Uterus (tissue), 4 donors: ENCODE data around the gene SAP25. TPM values are rescaled to one million over a fixed set of nuclear protein-coding genes. Genes with fewer than 3 reads are reported as not detected.
"Not testable (repeated sequence)": the region's sequence is repeated elsewhere in the genome, so short reads cannot be mapped to it uniquely, and the experiment has no call there.

ENCODE experiments used
- DNase-seq, 2 donors: peaks; one replicate each; pipeline ENCODE4 v3.0.0-alpha.2; 2019 to 2020
- H3K27ac ChIP-seq, 2 donors: fragments of 200-600 bp; sonication (generic); 1 replicate in 1 of 2; 2 replicates in 1 of 2; pipeline ENCODE4 v1.5.1; 2016 to 2018
- H3K27me3 ChIP-seq, 2 donors: fragments of 200-600 bp; sonication (generic); one replicate each; pipeline ENCODE4 v1.5.1; 2018 to 2019; ENCODE audit warnings: control low read depth in 1 of 2
- H3K36me3 ChIP-seq, 2 donors: fragments of 200-600 bp; sonication (generic); one replicate each; pipeline ENCODE4 v1.5.1; 2019; ENCODE audit warnings: control low read depth in 1 of 2
- H3K4me1 ChIP-seq, 2 donors: fragments of 200-600 bp; sonication (generic); one replicate each; pipeline ENCODE4 v1.5.1; 2018 to 2019; ENCODE audit warnings: control low read depth in 1 of 2
- H3K4me3 ChIP-seq, 2 donors: fragments of 200-600 bp; sonication (generic); 1 replicate in 1 of 2; 2 replicates in 1 of 2; pipeline ENCODE4 v1.5.1; 2018 to 2019; ENCODE audit warnings: mild to moderate bottlenecking in 1 of 2
- H3K9me3 ChIP-seq, 2 donors: fragments of 200-600 bp; sonication (generic); one replicate each; pipeline ENCODE4 v1.5.1; 2019; ENCODE audit warnings: control low read depth in 1 of 2
- POLR2A ChIP-seq, 2 donors: fragments of 450-650 bp; IDR thresholded peaks; one replicate each; pipeline ENCODE4 v1.6.1; 2016; ENCODE audit warnings: antibody characterized with exemption in 2 of 2, mild to moderate bottlenecking in 1 of 2, moderate library complexity in 1 of 2
- intact Hi-C: fragments of 100-400 bp; cut with DNase I; formaldehyde crosslinking; loops from one replicate; pipeline ENCODE4 v1.15.1; 2023; ENCODE audit warnings: low total_unique reads
- total RNA-seq, 4 donors: library from RNA; depleted of rRNA in 3 of 4; stranded (reverse); fragments of >200 nt in 3 of 4; gene quantifications; one replicate each; pipeline versions ENCODE4 v1.1.0 to v1.2.4, GENCODE V29; 2014 to 2023
- TF ChIP-seq, protein P1 (sequence below), 4 experiments: fragments of 200-600 bp in 2 of 4; fragments of 450-650 bp in 2 of 4; sonication (generic) in 2 of 4; IDR thresholded peaks; one replicate each; pipeline ENCODE4 v1.5.1; 2016 to 2019; ENCODE audit warnings: antibody characterized with exemption in 4 of 4, mild to moderate bottlenecking in 2 of 4, moderate library complexity in 1 of 4
- donor health status: DM: yes; HTN: yes; CAD: no.

SAP25 gene
- total RNA-seq, 4 donors from 2014 or later, result 0.69 to 6.0 TPM; not detected in 2

DNA sequence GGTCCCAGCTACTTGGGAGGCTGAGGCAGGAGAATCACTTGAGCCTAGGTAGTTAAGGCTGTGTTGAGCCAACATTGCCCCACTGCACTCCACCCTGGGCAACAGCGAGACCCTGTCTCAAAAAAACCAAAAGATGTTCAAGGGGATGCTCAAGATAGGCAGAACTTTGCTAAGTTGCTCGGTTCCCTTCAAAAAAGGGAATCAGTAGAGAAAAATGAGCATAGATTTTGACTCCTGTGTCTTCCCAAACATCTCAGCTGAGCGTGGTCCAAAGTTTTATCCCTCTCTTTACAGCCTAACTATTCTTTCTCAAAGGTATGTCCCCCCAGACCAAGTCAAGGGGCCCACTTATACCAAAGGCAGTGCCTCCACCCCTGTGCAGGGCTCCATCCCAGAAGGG lies 20.7 kb downstream of the SAP25 start:
- Histone ChIP-seq H3K27ac (no peak overlapping the region), H3K27me3 (no peaks in the 10 kb centered on the region), H3K4me1 (peaks cover 2 to 7% of the 10 kb centered on the region in 2 donors), H3K9me3 (no peaks in the 10 kb centered on the region), H3K36me3 (no peaks in the 10 kb centered on the region), H3K4me3 (no peak overlapping the region)
- DNase-seq, result no peak
- intact Hi-C loops, result no loop called here
- no peak for TF ChIP-seq POLR2A (IDR thresholded peaks at IDR 0.05)
- TF ChIP-seq, protein P1, sequence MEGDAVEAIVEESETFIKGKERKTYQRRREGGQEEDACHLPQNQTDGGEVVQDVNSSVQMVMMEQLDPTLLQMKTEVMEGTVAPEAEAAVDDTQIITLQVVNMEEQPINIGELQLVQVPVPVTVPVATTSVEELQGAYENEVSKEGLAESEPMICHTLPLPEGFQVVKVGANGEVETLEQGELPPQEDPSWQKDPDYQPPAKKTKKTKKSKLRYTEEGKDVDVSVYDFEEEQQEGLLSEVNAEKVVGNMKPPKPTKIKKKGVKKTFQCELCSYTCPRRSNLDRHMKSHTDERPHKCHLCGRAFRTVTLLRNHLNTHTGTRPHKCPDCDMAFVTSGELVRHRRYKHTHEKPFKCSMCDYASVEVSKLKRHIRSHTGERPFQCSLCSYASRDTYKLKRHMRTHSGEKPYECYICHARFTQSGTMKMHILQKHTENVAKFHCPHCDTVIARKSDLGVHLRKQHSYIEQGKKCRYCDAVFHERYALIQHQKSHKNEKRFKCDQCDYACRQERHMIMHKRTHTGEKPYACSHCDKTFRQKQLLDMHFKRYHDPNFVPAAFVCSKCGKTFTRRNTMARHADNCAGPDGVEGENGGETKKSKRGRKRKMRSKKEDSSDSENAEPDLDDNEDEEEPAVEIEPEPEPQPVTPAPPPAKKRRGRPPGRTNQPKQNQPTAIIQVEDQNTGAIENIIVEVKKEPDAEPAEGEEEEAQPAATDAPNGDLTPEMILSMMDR (IDR thresholded peaks at IDR 0.05), result no peak

DNA sequence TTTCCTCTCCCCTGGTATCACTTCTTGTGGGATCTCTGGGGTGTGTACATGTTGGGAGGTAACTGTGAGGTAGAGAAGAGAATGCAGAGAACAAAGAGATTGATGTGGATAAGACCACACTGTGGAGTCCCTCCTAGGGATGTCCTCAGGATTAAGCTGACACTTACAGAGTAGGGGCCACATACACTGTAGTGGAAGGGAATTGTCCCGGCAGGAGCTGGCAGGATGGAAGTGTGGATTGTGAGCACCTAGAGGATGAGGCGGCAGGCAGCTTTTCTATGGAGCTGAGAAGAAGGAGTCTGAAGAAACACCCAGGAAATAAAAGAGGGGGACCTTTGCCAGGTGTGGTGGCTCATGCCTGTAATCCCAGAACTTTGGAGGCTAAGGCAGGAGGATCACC lies 21.2 kb downstream of the SAP25 start:
- Histone ChIP-seq H3K27me3 (no peaks in the 10 kb centered on the region), H3K27ac (no peak overlapping the region), H3K4me1 (peaks cover 7 to 11% of the 10 kb centered on the region in 2 donors), H3K36me3 (no peaks in the 10 kb centered on the region), H3K4me3 (no peak overlapping the region), H3K9me3 (no peaks in the 10 kb centered on the region)
- DNase-seq, result no peak
- TF ChIP-seq, protein P1 (IDR thresholded peaks at IDR 0.05), result no peak
- TF ChIP-seq POLR2A (IDR thresholded peaks at IDR 0.05), result no peak
- intact Hi-C loops, result no loop called here

DNA sequence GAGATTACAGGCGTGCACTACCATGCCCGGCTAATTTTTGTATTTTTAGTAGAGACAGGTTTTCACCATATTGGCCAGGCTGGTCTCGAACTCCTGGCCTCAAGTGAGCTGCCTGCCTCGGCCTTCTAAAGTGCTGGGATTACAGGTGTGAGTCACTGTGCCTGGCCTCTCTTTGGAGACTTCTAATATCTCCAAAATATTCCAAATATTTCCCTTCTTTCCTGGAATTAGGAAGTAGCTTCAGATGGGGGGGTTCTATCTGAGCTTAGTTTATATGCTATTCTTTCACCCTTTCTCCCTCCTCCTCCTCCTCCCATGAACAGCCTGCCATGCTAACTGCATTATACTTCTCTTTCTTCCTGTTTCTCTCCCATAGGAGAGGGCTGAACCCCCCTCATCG lies 25.3 kb downstream of the SAP25 start:
- H3K4me3 ChIP-seq, H3K36me3 ChIP-seq, intact Hi-C loops, H3K27me3 ChIP-seq, H3K9me3 ChIP-seq, DNase-seq: not testable (repeated sequence)
- H3K27ac ChIP-seq, result peak overlapping the region; percentile 90 to 98
- H3K4me1 ChIP-seq, result peaks cover 27 to 30% of the 10 kb centered on the region in 2 donors

DNA sequence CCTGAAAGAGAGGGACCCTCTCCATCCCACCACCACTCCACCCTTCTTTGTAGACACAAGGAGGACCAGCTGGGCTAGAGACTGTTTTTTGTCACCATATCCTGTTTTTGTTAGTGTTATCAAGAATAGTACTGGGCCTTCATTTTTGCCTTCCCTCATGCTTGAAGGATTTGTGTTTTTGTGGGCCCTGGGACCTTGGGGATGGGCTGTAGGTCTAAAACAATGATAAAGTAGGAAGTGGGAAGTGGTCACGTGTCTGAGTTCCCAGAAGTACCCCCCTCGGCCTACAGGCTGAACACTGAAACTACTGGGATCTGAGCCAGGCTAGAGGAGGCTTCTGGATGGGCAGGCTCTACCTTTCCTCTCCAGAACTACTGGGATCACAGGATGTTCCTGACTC lies 25.8 kb downstream of the SAP25 start:
- Histone ChIP-seq H3K4me3 (no peak overlapping the region), H3K27me3 (no peaks in the 10 kb centered on the region), H3K9me3 (no peaks in the 10 kb centered on the region), H3K4me1 (peaks cover 30% of the 10 kb centered on the region in 2 donors), H3K36me3 (no peaks in the 10 kb centered on the region), H3K27ac (peak overlapping the region; percentile 90 to 98)
- DNase-seq, result no peak
- no peak for TF ChIP-seq POLR2A (IDR thresholded peaks at IDR 0.05)
- TF ChIP-seq, protein P1 (IDR thresholded peaks at IDR 0.05), result peak in 1 of 4 experiments; percentile 8
- intact Hi-C loops, result no loop called here

DNA sequence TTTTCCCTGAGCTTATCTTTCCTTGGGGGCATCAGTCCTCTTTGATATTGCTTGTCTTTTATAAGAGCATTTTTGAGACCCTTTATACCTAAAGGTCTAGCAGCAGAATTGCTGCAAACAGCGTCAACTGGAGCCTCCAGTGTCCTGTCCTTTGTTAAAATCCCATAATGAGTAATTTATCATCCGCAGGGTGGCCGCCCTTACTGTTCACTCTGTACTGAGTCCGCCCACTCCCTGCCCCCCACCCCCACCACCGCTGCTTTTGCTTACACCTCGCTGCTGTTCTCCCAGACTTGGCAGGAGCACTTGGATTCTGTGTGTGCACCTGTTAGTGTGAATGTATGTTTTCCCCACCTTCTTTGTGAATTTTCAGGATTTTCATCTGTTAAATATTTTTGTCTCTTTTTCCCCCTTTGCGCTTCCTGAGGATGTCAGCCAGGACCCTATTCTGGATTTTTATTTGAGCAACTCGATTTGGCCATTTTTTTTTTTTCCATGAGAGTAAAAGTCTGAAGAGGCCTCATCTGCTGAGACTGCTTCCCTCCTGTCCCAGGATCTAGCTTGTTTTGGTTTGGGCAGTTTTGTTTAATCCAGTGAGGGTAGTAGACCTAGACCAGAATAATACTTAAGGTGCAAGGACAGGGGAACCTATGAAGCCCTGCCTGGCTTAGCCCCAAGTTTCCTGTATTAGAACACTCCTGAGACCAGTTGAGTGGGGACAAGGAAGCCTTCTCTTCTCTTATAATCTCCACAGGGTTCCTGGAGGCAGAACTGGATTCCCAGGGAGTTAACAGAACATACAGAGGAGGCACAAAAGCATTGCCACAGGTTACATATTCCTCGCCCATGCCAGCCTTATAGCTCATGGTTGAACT lies 26.5 kb downstream of the SAP25 start:
- TF ChIP-seq POLR2A (IDR thresholded peaks at IDR 0.05), result no peak
- TF ChIP-seq, protein P1 (IDR thresholded peaks at IDR 0.05), result no peak
- Histone ChIP-seq H3K27me3 (no peaks in the 10 kb centered on the region), H3K36me3 (no peaks in the 10 kb centered on the region), H3K9me3 (no peaks in the 10 kb centered on the region), H3K4me1 (peaks cover 30% of the 10 kb centered on the region in 2 donors), H3K4me3 (no peak overlapping the region), H3K27ac (peak overlapping the region; percentile 90 to 98)
- intact Hi-C loops, result no loop called here
- no peak for DNase-seq
